ENCODE data around the gene MTMR12.

DNA sequence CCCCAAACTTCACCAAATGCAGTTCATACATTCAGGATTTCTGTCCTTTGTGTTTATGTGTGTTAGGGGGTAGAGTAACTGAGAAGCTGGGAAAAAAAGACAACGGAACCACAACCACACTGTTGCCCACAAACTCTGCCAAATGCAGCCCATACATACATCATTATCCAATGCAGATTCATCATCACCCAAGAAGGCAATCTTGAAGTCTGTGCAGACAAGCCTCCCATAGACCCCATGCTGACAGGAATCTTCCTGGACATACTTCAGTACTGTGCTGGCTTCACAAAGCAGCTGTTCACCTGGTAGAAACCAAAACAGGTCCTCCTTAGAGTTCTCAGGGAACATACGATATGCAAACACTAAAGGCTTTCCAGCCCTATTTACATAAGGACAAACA, 38.9 kb downstream of the MTMR12 start:
- TF ChIP-seq POLR2A (IDR thresholded peaks at IDR 0.05; ENCODE audit: low read length) (no peak), GATA1 (IDR thresholded peaks at IDR 0.05; ENCODE audit: low read depth, low read length) (no peak)
